GM18520 (cell line): ENCODE data around the gene CCN5.
"Not testable (repeated sequence)": the region's sequence is repeated elsewhere in the genome, so short reads cannot be mapped to it uniquely, and the experiment has no call there.

Experiments
- ATAC-seq: cut with Tn5 transposase; IDR thresholded peaks from one replicate; pipeline ENCODE4 v1.9.1; 2021; ENCODE audit not compliant: unreplicated experiment

Gene CCN5

DNA sequence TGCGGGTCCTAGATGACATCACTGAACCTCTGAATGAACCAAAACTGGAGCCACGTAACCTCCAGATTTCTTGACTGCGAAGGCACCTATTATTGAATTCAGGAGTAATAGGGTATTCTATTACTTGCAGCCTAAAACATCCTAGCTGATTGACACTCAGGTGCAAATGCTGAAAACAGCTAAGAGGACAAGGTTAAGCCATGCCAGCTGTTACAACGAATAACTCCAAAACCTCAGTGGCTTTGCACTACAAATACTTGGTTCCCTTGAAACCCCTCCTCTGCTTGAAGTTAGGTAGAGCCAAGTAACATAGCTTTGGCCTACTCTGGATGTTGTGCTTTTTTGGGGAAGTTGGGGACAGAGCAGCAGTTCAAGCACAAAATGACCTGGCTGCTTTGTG lies 21.0 kb upstream of the CCN5 start:
- ATAC-seq: no peak

GRCh38 chr20:44695295-44695673 lies 19.9 kb upstream of the CCN5 start:
- ATAC-seq: no peak

DNA sequence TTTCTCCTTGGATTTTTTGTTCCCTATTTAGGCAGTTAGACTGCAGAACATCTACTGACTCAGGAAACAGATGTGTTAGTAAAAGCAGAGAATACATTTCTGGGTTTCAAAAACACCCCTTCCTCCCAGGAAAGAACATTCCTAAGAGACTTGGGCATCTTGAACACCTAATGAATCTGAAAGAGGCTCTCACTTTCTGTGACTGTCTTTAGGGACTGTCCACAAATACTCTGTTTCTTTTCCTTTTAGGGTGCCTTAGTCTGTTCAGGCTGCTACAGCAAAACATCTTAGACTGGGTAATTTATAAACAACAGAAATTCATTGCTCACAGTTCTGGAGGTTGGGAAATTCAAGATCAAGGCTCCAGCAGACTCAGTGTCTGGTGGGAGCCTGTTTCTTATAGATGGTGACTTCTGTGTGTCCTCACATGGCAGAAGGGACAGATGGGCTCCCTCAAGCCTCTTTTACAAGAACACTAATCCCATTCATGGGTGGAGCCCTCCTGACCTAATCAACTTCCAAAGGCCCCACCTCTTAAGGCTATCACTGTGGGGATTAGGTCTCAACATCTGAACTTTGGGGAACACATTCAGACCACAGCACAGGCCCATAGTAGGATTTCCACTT lies 19.4 kb upstream of the CCN5 start:
- no peak for ATAC-seq

- no peak for ATAC-seq
Measured at GRCh38 chr20:44696315-44696714, 18.9 kb upstream of the CCN5 start.

- not testable (repeated sequence) for ATAC-seq
Measured at GRCh38 chr20:44697041-44697440, 18.1 kb upstream of the CCN5 start.

DNA sequence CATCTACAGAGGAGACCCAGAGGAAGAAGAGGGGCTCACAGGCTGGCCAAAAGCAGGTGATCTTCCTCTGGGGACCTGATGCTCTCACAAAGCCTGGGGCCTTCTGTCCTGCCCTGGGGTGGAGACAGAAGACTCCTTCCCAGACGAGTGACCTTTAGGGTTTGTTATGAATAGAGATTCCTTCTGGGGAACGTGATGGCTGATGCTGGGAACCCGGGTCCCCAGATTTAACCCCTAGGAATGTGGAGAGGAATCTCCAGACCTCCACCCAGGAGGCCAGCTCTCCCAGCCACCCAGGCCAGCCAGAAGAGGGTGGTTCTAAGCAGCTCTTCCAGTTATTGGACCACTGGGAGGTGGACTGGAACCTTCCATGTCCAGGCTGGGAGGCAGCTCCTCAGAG lies 16.8 kb upstream of the CCN5 start:
- ATAC-seq: no peak

DNA sequence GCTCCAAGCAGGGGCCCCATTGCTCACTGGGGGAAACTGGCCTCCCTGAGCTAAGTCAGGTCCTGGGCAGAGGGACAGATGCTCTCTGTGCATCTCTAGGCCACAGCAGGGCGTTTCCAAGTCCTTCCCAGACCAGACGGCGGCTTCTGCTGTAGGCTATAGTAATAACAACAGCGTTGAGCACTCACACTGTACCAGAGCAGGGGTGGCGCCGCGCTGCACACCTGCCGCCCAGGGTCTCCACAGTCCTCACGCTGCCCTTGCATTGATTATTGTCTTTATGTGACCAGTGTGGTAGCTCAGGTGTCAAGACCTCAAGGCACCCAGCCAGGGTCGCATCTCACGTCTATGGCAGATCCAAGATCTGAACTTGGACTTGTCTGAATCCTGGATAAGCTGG lies 14.9 kb upstream of the CCN5 start:
- no peak for ATAC-seq

DNA sequence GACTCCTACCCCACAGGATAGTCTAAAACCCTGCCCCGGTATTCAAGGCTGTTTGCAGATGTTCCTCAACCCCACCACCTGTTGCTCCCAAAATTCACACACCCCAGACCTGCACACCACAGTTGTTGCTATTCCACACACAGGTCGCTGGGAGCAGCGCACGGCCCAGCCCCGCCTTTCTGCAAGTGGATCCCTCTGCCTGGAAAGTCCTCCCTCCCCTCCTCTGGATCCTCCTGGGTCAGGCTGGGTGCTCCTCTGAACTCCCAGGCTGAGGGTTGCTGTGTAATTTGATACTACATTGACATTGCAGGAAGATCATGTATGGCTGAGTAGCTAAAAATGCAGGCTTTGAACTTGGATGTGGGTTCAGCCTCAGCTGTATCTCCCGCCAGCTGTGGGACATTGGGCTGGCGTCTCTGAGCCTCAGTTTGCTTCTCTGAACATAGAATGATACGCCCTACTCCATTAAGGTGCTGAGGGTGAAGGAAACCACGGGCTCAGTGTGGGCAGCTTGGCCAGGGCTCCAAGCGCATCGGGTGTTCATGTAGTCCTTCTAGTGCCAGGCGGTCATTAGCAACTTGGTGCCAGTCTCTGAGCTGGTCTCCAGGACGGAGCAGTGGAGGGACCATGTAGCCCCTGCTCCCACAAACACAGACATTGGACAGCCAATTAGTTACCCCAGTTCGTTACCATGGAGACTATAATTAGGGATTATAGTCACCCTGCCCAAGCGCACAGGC lies 13.9 kb upstream of the CCN5 start:
- ATAC-seq: no peak

DNA sequence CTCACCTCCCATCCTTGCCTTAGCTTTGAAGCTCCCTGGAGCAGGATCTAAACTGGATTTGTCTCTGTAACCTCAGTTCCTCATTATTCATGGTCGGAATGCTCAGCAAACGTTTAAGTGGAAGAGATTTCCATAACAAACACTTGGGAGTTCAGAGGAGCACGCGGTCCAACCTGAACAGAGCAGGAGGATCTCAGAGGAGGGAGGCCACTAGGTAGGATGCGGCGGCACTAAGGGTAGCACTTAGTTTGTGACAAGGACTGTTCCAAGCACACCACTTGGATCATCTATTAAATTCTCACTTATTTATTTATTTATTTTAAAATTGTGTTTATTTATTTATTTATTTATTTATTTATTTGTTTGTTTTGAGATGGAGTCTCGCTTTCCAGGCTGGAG lies 13.3 kb upstream of the CCN5 start:
- no peak for ATAC-seq

GRCh38 chr20:44702776-44703175 lies 12.4 kb upstream of the CCN5 start:
- peak; percentile 62 for ATAC-seq

- ATAC-seq: no peak
Measured at GRCh38 chr20:44703183-44703925, 11.8 kb upstream of the CCN5 start.

DNA sequence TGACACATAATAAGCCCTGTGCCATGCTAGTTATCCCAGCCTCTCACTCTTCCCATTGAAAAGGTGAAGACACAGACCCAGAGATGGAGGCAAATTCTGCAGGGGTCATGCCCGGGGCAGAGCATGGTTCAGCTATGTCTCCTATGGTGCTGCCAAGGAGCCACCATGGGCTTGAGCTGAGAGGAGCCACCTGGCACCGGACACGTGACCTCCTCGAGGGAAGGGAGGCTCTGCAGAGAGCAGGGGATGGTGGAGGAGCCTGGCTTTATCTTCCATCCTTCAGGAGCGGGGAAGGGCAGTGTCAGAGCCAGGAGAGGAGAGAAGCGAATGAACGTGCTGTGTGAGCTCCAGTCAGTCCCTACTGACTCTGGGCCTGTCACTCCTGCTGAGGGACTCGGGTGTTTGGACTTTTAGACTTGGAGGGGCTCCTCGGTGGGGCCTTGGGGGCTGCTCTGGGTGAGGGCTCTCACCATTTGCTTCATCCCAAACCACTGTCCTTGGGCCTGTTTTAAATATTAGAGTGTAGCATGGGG lies 11.1 kb upstream of the CCN5 start:
- no peak for ATAC-seq

DNA sequence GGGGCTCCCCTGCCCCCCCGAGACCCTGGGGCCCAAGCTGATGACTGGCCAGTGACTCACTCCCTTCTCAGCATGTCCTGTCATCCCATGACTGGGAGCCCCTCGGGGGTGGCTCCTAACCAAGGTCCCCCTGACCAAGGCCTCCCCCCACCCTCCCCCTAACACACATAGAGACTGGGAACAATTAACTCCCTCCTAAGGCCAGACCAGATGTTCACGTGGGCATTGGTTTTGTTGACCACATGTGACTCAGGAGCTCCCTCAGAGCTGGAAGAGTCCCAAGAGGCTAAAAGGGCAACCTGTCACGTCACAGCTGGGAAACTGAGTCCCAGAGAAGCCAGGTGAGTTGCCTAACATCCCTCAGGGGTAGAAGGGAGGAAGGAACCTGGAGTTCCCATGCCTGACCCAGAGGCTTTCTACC lies 10.6 kb upstream of the CCN5 start:
- no peak for ATAC-seq

DNA sequence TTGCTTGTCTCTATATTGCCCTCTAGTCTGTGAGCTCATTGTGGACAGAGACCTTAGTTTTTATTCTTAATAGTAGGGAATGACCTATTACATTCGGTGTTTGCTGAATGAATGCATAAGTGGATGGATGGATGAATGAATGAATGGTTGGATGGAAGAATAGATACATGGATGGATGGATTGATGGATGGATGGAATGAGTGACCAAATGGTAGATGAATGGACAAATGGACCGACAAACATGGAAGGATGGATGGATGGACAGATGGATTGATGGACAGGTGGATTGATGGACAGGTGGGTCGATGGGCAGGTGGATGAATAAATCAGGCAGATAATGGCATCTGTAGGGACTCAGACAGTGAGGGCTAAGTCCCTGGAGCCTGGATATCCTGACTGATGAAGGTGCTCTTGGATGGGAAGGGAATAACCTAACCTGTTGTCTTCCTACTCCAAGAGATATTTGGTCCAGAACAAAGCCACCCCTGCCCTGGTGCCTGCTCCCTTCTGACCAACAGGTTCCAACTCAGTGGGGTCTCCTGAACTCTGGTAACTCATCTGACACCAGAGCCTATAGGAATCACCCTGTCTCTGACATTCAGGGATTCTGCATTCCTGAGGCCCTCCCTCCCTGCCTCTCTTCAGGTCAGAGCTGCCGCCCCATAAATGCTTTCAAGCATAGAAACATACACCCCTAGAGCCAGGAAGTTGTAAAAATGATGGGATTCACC lies 9.6 kb upstream of the CCN5 start:
- no peak for ATAC-seq

GRCh38 chr20:44706301-44707017 lies 8.7 kb upstream of the CCN5 start:
- no peak for ATAC-seq

GRCh38 chr20:44707018-44707579 lies 8.1 kb upstream of the CCN5 start:
- no peak for ATAC-seq

DNA sequence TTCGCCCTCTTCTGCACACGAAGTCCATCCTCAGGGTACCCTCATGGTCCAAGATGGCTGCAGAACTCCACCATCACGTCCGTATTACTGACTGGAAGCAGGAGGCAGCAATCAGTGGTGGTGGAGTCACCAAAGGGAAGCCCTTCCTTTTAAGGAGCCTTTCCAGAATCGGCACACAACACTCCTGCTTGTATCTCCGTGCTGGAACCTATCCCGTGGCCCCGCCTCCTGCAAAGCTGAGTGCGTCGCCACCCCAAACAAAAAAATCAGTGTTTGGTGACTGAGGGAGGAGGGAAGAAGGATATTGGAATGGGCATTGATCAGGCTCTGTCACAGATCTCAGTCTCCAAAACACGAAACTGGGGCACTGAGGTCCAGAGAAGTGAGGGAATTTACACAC lies 5.8 kb upstream of the CCN5 start:
- no peak for ATAC-seq

- no peak for ATAC-seq
Measured at GRCh38 chr20:44709797-44710196, 5.4 kb upstream of the CCN5 start.

DNA sequence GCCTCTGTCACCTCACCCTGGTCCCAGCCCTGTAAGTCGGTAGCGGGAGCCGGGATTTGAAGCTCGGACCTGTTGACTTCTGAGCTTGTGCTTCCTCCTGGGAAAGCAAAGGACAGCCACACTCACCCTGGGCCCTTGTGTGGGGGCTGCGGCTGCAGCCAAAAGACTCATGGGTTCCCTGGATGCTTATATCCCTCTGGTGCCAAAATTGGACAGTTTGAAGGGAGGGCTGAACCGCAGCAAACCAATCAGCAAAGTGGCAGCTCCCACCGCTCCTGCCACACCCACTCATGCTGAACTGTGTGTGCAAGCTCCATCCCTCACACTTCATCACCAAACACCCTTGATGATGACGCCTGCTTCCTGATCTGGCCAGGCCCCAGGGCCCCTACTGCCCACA lies 3.9 kb upstream of the CCN5 start:
- no peak for ATAC-seq

- no peak for ATAC-seq
Measured at GRCh38 chr20:44714102-44714700, 968 bp upstream of the CCN5 start.
